ENCODE data around the gene KLHDC2. TPM values are rescaled to one million over a fixed set of nuclear protein-coding genes. Genes with fewer than 3 reads are reported as not detected.

KLHDC2 gene
- total RNA-seq, 1 donor from 2014 or later: 48.7 TPM

GRCh38 chr14:49761839-49762551 lies 6.0 kb upstream of the KLHDC2 start:
- no peak for TF ChIP-seq CTCF (IDR thresholded peaks at IDR 0.05; ENCODE audit: partially characterized antibody, unreplicated experiment)
- no peaks in the 10 kb centered on the region for H3K4me1 Mint-ChIP-seq (ENCODE audit: low read depth, unreplicated experiment)
- H3K27ac Mint-ChIP-seq (ENCODE audit: unreplicated experiment): no peak overlapping the region
- peaks cover 6% of the 10 kb centered on the region for H3K9me3 Mint-ChIP-seq (ENCODE audit: unreplicated experiment)
- H3K4me3 Mint-ChIP-seq (ENCODE audit: unreplicated experiment): no peak overlapping the region
- H3K27me3 Mint-ChIP-seq (ENCODE audit: unreplicated experiment): no peaks in the 10 kb centered on the region
- DNase-seq: no peak
- H3K36me3 Mint-ChIP-seq (ENCODE audit: unreplicated experiment): no peaks in the 10 kb centered on the region

- Mint-ChIP-seq H3K4me3 (ENCODE audit: unreplicated experiment) (peak overlapping the region; percentile 90), H3K27ac (ENCODE audit: unreplicated experiment) (peak overlapping the region; percentile 99), H3K9me3 (ENCODE audit: unreplicated experiment) (peaks cover 15% of the 10 kb centered on the region), H3K27me3 (ENCODE audit: unreplicated experiment) (peaks cover 13% of the 10 kb centered on the region), H3K36me3 (ENCODE audit: unreplicated experiment) (no peaks in the 10 kb centered on the region), H3K4me1 (ENCODE audit: low read depth, unreplicated experiment) (peaks cover 1% of the 10 kb centered on the region)
- TF ChIP-seq CTCF (IDR thresholded peaks at IDR 0.05; ENCODE audit: partially characterized antibody, unreplicated experiment): no peak
- DNase-seq: no peak
Observed at GRCh38 chr14:49766839-49767238, 1.1 kb upstream of the KLHDC2 start.

GRCh38 chr14:49767270-49767570 lies 733 bp upstream of the KLHDC2 start:
- Mint-ChIP-seq H3K4me1 (ENCODE audit: low read depth, unreplicated experiment) (peaks cover 1% of the 10 kb centered on the region), H3K27me3 (ENCODE audit: unreplicated experiment) (peaks cover 13% of the 10 kb centered on the region), H3K27ac (ENCODE audit: unreplicated experiment) (peak overlapping the region; percentile 99), H3K36me3 (ENCODE audit: unreplicated experiment) (no peaks in the 10 kb centered on the region), H3K9me3 (ENCODE audit: unreplicated experiment) (peaks cover 15% of the 10 kb centered on the region), H3K4me3 (ENCODE audit: unreplicated experiment) (peak overlapping the region; percentile 90)
- TF ChIP-seq CTCF (IDR thresholded peaks at IDR 0.05; ENCODE audit: partially characterized antibody, unreplicated experiment): no peak
- DNase-seq: no peak

GRCh38 chr14:49768301-49769121 lies 558 bp downstream of the KLHDC2 start:
- DNase-seq: peak; percentile 70
- Mint-ChIP-seq H3K4me3 (ENCODE audit: unreplicated experiment) (peak overlapping the region; percentile 93), H3K36me3 (ENCODE audit: unreplicated experiment) (no peaks in the 10 kb centered on the region), H3K4me1 (ENCODE audit: low read depth, unreplicated experiment) (peaks cover 1% of the 10 kb centered on the region), H3K27ac (ENCODE audit: unreplicated experiment) (peak overlapping the region; percentile 99), H3K9me3 (ENCODE audit: unreplicated experiment) (peaks cover 15% of the 10 kb centered on the region), H3K27me3 (ENCODE audit: unreplicated experiment) (peaks cover 13% of the 10 kb centered on the region)
- no peak for TF ChIP-seq CTCF (IDR thresholded peaks at IDR 0.05; ENCODE audit: partially characterized antibody, unreplicated experiment)

- Mint-ChIP-seq H3K27me3 (ENCODE audit: unreplicated experiment) (peaks cover 13% of the 10 kb centered on the region), H3K27ac (ENCODE audit: unreplicated experiment) (peak overlapping the region; percentile 99), H3K4me1 (ENCODE audit: low read depth, unreplicated experiment) (peaks cover 1% of the 10 kb centered on the region), H3K9me3 (ENCODE audit: unreplicated experiment) (peaks cover 15% of the 10 kb centered on the region), H3K36me3 (ENCODE audit: unreplicated experiment) (no peaks in the 10 kb centered on the region), H3K4me3 (ENCODE audit: unreplicated experiment) (peak overlapping the region; percentile 93)
- DNase-seq: no peak
- TF ChIP-seq CTCF (IDR thresholded peaks at IDR 0.05; ENCODE audit: partially characterized antibody, unreplicated experiment): no peak
Observed at GRCh38 chr14:49769171-49769570, 1.2 kb downstream of the KLHDC2 start.

All from glutamatergic neuron (in vitro differentiated cells).